Osteoblast (primary cell): ENCODE measurements around the gene GIT1. TPM values are rescaled to one million over a fixed set of nuclear protein-coding genes. Genes with fewer than 3 reads are reported as not detected.

ENCODE experiments used
- DNase-seq: peaks from one replicate; pipeline ENCODE4 v3.0.0; 2011; ENCODE audit warnings: low spot score, mixed read lengths; ENCODE audit not compliant: insufficient read length; ENCODE audit errors: missing footprints
- H2AFZ ChIP-seq: 2 replicates; pipeline ENCODE4 v1.6.0; 2011; ENCODE audit warnings: mild to moderate bottlenecking, low read length
- H3K27ac ChIP-seq: 2 replicates; pipeline ENCODE4 v1.5.1; 2011; ENCODE audit warnings: mild to moderate bottlenecking, low read depth, low read length, moderate library complexity
- H3K27me3 ChIP-seq: 2 replicates; pipeline ENCODE4 v1.6.0; 2012; ENCODE audit warnings: mild to moderate bottlenecking, control low read depth, inconsistent platforms, low read length, moderate library complexity; ENCODE audit not compliant: insufficient read depth
- H3K36me3 ChIP-seq: 2 replicates; pipeline ENCODE4 v1.5.1; 2011; ENCODE audit warnings: mild to moderate bottlenecking, low read length, control low read depth, moderate library complexity; ENCODE audit not compliant: insufficient read depth
- H3K4me1 ChIP-seq: 2 replicates; pipeline ENCODE4 v1.5.1; 2011; ENCODE audit warnings: mild to moderate bottlenecking, low read length, control low read depth, moderate library complexity; ENCODE audit not compliant: insufficient read depth
- H3K4me2 ChIP-seq: 2 replicates; pipeline ENCODE4 v1.6.0; 2011; ENCODE audit warnings: mild to moderate bottlenecking, low read length; ENCODE audit not compliant: insufficient read depth
- H3K4me3 ChIP-seq: fragments of 200-600 bp; sonication (generic); 3 replicates; pipeline ENCODE4 v1.5.1; 2012; ENCODE audit warnings: mild to moderate bottlenecking, low read length, inconsistent platforms; ENCODE audit not compliant: insufficient read depth
- H3K79me2 ChIP-seq: 2 replicates; pipeline ENCODE4 v1.6.0; 2012; ENCODE audit warnings: mild to moderate bottlenecking, low read length, control low read depth, inconsistent platforms; ENCODE audit not compliant: insufficient read depth
- H3K9me3 ChIP-seq: 2 replicates; pipeline ENCODE4 v1.5.1; 2011; ENCODE audit warnings: low read depth, low read length, control low read depth
- H4K20me1 ChIP-seq: 2 replicates; pipeline ENCODE4 v1.6.0; 2012; ENCODE audit warnings: mild to moderate bottlenecking, low read length, control low read depth; ENCODE audit not compliant: insufficient read depth
- total RNA-seq: library from RNA; depleted of rRNA; stranded (reverse); fragments of >200 nt; gene quantifications from 2 replicates; pipeline ENCODE4 v1.2.3, GENCODE V29; 2012
- TF ChIP-seq, protein P1 (sequence below): IDR thresholded peaks from 2 replicates; pipeline ENCODE4 v1.5.1; 2011; ENCODE audit warnings: mild to moderate bottlenecking, low read depth, low read length, moderate library complexity; ENCODE audit errors: extremely low read depth

GIT1 gene
- total RNA-seq, 1 donor: 34.4 TPM

DNA sequence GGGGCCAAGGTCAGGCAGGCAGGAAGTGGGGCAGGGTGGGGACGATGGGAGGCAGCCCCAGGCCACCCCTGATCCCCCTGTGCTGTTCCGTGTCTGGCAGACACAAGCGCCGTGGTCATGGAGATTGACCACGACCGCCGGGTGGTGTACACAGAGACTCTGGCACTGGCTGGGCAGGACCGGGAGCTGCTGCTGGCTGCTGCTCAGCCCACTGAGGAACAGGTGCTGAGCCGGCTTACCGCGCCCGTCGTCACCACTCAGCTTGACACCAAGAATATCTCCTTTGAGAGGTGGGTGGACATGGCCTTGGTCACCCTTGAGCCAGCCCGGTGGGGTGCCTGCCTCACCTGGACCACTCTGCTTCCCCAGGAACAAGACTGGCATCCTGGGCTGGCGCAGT, 19.5 kb upstream of the GIT1 start:
- no peak overlapping the region for H3K27ac ChIP-seq
- H3K27me3 ChIP-seq: no peaks in the 10 kb centered on the region
- no peak overlapping the region for H3K4me3 ChIP-seq
- H3K36me3 ChIP-seq: no peaks in the 10 kb centered on the region
- no peak overlapping the region for H2AFZ ChIP-seq
- peaks cover 6% of the 10 kb centered on the region for H3K4me1 ChIP-seq
- no peak overlapping the region for H3K4me2 ChIP-seq
- no peaks in the 10 kb centered on the region for H3K79me2 ChIP-seq
- H3K9me3 ChIP-seq: no peaks in the 10 kb centered on the region
- H4K20me1 ChIP-seq: no peaks in the 10 kb centered on the region
- TF ChIP-seq, protein P1, sequence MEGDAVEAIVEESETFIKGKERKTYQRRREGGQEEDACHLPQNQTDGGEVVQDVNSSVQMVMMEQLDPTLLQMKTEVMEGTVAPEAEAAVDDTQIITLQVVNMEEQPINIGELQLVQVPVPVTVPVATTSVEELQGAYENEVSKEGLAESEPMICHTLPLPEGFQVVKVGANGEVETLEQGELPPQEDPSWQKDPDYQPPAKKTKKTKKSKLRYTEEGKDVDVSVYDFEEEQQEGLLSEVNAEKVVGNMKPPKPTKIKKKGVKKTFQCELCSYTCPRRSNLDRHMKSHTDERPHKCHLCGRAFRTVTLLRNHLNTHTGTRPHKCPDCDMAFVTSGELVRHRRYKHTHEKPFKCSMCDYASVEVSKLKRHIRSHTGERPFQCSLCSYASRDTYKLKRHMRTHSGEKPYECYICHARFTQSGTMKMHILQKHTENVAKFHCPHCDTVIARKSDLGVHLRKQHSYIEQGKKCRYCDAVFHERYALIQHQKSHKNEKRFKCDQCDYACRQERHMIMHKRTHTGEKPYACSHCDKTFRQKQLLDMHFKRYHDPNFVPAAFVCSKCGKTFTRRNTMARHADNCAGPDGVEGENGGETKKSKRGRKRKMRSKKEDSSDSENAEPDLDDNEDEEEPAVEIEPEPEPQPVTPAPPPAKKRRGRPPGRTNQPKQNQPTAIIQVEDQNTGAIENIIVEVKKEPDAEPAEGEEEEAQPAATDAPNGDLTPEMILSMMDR: no peak
- peak; percentile 39 for DNase-seq

DNA sequence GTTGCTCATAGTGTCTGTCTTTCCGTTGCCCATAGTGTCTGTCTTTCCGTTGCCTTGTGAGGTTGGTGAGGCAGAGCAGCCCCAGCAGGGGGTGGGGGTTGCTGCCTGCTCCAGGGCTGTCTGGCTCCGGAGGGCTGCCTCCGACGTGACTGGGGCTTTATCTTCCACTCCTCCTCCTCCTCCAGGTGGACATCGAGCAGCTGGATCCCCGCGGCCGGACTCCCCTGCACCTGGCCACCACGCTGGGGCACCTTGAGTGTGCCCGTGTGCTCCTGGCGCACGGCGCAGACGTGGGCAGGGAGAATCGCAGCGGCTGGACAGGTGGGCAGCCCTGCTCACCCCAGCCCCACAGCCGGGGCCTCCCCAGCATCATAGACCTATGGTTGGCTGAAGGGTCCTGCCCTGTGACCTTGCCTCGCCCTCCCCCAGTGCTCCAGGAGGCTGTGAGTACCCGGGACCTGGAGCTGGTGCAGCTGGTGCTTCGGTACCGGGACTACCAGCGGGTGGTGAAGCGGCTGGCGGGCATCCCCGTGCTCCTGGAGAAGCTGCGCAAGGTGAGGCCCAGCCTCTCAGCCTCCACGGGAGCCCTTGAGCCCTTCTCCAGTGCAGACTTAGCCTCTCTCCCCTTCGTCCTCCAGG, 18.2 kb upstream of the GIT1 start:
- Histone ChIP-seq H3K4me1 (no peaks in the 10 kb centered on the region), H3K27ac (no peak overlapping the region), H3K79me2 (no peaks in the 10 kb centered on the region), H3K4me3 (no peak overlapping the region), H2AFZ (no peak overlapping the region), H4K20me1 (no peaks in the 10 kb centered on the region), H3K4me2 (no peak overlapping the region), H3K27me3 (no peaks in the 10 kb centered on the region), H3K36me3 (no peaks in the 10 kb centered on the region), H3K9me3 (no peaks in the 10 kb centered on the region)
- DNase-seq: peak; percentile 70
- TF ChIP-seq, protein P1: no peak

DNA sequence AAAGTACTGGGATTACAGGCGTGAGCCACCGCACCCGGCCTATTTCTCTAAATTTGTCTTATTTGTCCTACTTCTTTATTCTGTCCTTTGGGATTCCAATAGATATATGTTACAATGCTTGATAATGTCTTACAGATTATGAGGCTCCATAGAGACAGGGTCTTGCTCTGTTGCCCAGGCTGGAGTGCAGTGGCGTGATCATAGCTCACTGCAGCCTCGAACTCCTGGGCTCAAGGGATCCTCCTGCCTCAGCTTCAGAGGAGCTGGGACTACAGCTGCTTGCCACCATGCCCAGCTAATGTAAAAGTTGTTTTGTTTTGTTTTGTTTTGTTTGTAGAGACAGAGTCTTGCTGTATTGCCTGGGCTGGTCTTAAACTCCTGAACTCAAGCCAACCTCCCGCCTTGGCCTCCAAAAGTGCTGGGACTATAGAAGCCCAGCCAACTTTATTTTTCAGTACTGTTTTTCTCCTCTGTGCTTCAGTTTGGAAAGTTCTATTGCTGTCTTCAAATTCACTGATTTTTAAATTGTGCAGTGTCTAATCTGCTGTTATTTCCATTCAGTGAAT, 13.7 kb upstream of the GIT1 start:
- Histone ChIP-seq H4K20me1 (peaks cover 9% of the 10 kb centered on the region), H3K27me3 (no peaks in the 10 kb centered on the region), H3K4me1 (no peaks in the 10 kb centered on the region), H3K9me3 (no peaks in the 10 kb centered on the region), H3K27ac (no peak overlapping the region), H3K4me3 (no peak overlapping the region), H3K79me2 (no peaks in the 10 kb centered on the region), H3K36me3 (no peaks in the 10 kb centered on the region), H3K4me2 (no peak overlapping the region), H2AFZ (no peak overlapping the region)
- TF ChIP-seq, protein P1: no peak
- DNase-seq: no peak

- Histone ChIP-seq H3K9me3 (no peaks in the 10 kb centered on the region), H3K79me2 (no peaks in the 10 kb centered on the region)
- TF ChIP-seq, protein P1: no peak
Observed at GRCh38 chr17:29597361-29598172, 8.1 kb upstream of the GIT1 start.

More at GRCh38 chr17:29597361-29598172, 8.1 kb upstream of the GIT1 start:
- H2AFZ ChIP-seq: no peak overlapping the region
- no peak overlapping the region for H3K27ac ChIP-seq
- no peak for DNase-seq
- peaks cover 28% of the 10 kb centered on the region for H4K20me1 ChIP-seq
- H3K36me3 ChIP-seq: no peaks in the 10 kb centered on the region
- H3K4me3 ChIP-seq: no peak overlapping the region
- H3K4me2 ChIP-seq: no peak overlapping the region
- H3K27me3 ChIP-seq: no peaks in the 10 kb centered on the region
- H3K4me1 ChIP-seq: peaks cover 12% of the 10 kb centered on the region
